HepG2 (cell line): ENCODE data around the gene ASXL1. TPM values are rescaled to one million over a fixed set of nuclear protein-coding genes. Genes with fewer than 3 reads are reported as not detected.
A peak's percentile ranks its signal among the peaks of the same experiment; 100 is the strongest.

Source experiments
- ARID4A ChIP-seq: sonication (generic); formaldehyde crosslinking; IDR thresholded peaks from 2 replicates; pipeline ENCODE4 v1.5.0; 2020; ENCODE audit warnings: mild to moderate bottlenecking, missing genetic modification reagents, borderline replicate concordance
- CENPX ChIP-seq: sonication (generic); formaldehyde crosslinking; IDR thresholded peaks from 2 replicates; pipeline ENCODE4 v1.9.0; 2021; ENCODE audit warnings: mild to moderate bottlenecking, missing genetic modification reagents, moderate library complexity
- E2F2 ChIP-seq: sonication (generic); formaldehyde crosslinking; IDR thresholded peaks from 2 replicates; pipeline ENCODE4 v1.4.0; 2020; ENCODE audit warnings: missing genetic modification reagents, borderline replicate concordance
- POLR2G ChIP-seq: fragments of 200-400 bp; formaldehyde crosslinking; IDR thresholded peaks from 2 replicates; pipeline ENCODE4 v1.6.1; 2018; ENCODE audit warnings: mild to moderate bottlenecking, low read depth, low read length, moderate library complexity
- REPIN1 ChIP-seq: sonication (generic); formaldehyde crosslinking; IDR thresholded peaks from 2 replicates; pipeline ENCODE4 v1.8.0; 2022; ENCODE audit warnings: missing genetic modification reagents, low read depth, mild to moderate bottlenecking, borderline replicate concordance
- REST ChIP-seq, 2 experiments: IDR thresholded peaks; 2 replicates each; pipeline ENCODE4 v1.6.1; 2011 to 2012; ENCODE audit warnings: low read length in 2 of 2, borderline replicate concordance in 1 of 2, low read depth in 1 of 2, mild to moderate bottlenecking in 1 of 2, moderate library complexity in 1 of 2
- RXRA ChIP-seq: sonication (generic); formaldehyde crosslinking; IDR thresholded peaks from 2 replicates; pipeline ENCODE4 v1.5.1; 2020; ENCODE audit warnings: missing genetic modification reagents
- STAT5B ChIP-seq: sonication (generic); formaldehyde crosslinking; IDR thresholded peaks from 2 replicates; pipeline ENCODE4 v1.4.0; 2020; ENCODE audit warnings: missing genetic modification reagents
- THAP11 ChIP-seq: IDR thresholded peaks from 2 replicates; pipeline ENCODE4 v1.6.1; 2016; ENCODE audit warnings: missing biosample characterization, missing genetic modification reagents
- ZBTB33 ChIP-seq: sonication (generic); formaldehyde crosslinking; IDR thresholded peaks from 2 replicates; pipeline ENCODE4 v1.4.0; 2020; ENCODE audit warnings: missing genetic modification reagents
- ZNF343 ChIP-seq: sonication (generic); formaldehyde crosslinking; IDR thresholded peaks from 2 replicates; pipeline ENCODE4 v1.4.0; 2020; ENCODE audit warnings: mild to moderate bottlenecking, missing genetic modification reagents
- ZNF563 ChIP-seq: sonication (generic); formaldehyde crosslinking; IDR thresholded peaks from 2 replicates; pipeline ENCODE4 v1.8.0; 2022; ENCODE audit warnings: mild to moderate bottlenecking, moderate library complexity, missing genetic modification reagents
- ZNF781 ChIP-seq: sonication (generic); formaldehyde crosslinking; IDR thresholded peaks from 2 replicates; pipeline ENCODE4 v1.5.1; 2020; ENCODE audit warnings: borderline replicate concordance, mild to moderate bottlenecking, missing genetic modification reagents; ENCODE audit errors: not compliant biosample characterization
- polyA plus RNA-seq, 8 experiments: library from polyadenylated mRNA; depleted of rRNA in 3 of 8; stranded (reverse) in 7 of 8; unstranded in 1 of 8; fragments of >200 nt; fragmentation: Illumina TruSeq in 4 of 8; extraction: Trizol in 4 of 8; gene quantifications; 2 replicates each; pipeline versions ENCODE4 v1.2.1 to v1.2.3, GENCODE V29; 2011 to 2016; ENCODE audit warnings: low read depth in 4 of 8, missing spikeins in 1 of 8, mixed read lengths in 1 of 8; ENCODE audit not compliant: insufficient read depth in 1 of 8
- total RNA-seq, 5 experiments: library from RNA; depleted of rRNA; stranded (reverse); fragments of >200 nt; fragmentation: Illumina TruSeq; extraction: Trizol; gene quantifications; 2 replicates each; pipeline ENCODE4 v1.2.3, GENCODE V29; 2016; ENCODE audit warnings: low read depth in 1 of 5
- TF ChIP-seq, protein P1 (sequence below): sonication (generic); formaldehyde crosslinking; IDR thresholded peaks from 2 replicates; pipeline ENCODE4 v1.4.0; 2020; ENCODE audit warnings: missing genetic modification reagents, low read depth, mild to moderate bottlenecking, borderline replicate concordance

The ASXL1 gene
- total and polyA plus RNA-seq, 2 of the 13 experiments (the other 11 are each of a cell fraction or from before 2014, with no cell fraction given) = 62.1 to 74.8 TPM

DNA sequence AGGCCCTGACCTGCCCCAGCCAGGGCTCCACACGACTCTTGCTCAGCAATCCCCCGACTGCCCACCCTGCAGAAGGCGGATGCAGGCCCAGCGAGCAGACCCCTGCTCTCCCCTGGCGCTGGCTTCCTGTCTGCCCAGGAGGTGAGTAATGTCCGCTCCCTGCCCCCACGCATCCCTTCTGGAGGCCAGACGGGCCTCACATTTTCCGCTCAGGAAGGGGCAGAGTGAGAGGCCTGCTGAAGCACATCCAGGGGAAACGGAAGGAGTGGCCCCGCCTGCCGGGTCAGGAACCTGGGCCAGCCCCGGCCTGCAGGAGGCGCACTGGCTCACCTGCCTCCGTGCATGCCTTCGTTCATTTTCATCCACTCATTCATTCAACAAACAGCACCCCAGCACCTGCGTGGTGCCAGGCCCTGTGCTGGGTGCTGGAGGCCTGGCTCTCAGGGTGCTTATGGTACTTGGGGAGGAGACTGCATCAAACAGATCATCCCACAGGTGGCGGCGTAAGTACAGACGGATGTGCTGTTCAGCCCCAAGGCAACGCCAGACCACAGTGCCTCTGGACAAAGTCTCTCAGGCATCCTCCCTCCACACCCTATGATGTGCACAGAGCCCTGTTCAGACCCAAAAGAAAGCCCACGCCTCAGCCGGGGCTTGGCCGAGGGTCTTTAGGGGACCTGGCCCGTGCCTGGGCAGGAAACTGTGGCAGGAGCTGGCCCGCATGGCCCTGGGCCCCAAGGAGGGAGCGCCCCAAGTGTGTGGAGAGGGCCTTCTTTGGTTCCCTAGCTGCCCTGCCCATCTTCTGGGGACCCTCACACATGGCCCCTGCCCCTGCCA, 112.1 kb downstream of the ASXL1 start (continued):
- TF ChIP-seq REPIN1 (peak; percentile 69; the same call in 1 of the 2 replicates), STAT5B (CRISPR knock-in tag) (0 out of 2 replicates have a peak, but pooled peaks have one; percentile 50), ARID4A (peak; percentile 57; the same call in 1 of the 2 replicates), ZBTB33 (peak; percentile 81; the same call in 1 of the 2 replicates), CENPX (CRISPR knock-in tag) (no peak), E2F2 (CRISPR knock-in tag) (0 out of 2 replicates have a peak, but pooled peaks have one; percentile 47), ZNF781 (peak; percentile 64), RXRA (CRISPR knock-in tag) (no peak; the same call in 1 of the 2 replicates), ZNF563 (CRISPR knock-in tag) (0 out of 2 replicates have a peak, but pooled peaks have one; percentile 19), ZNF343 (CRISPR knock-in tag) (0 out of 2 replicates have a peak, but pooled peaks have one; percentile 43), POLR2G (peak; percentile 21; the same call in 1 of the 2 replicates), REST (IDR thresholded peaks at IDR 0.05; ENCODE audit: borderline replicate concordance in 1 of 2, low read depth in 1 of 2, low read length in 2 of 2) (no peak), THAP11 (CRISPR knock-in tag) (no peak)
- TF ChIP-seq, protein P1, sequence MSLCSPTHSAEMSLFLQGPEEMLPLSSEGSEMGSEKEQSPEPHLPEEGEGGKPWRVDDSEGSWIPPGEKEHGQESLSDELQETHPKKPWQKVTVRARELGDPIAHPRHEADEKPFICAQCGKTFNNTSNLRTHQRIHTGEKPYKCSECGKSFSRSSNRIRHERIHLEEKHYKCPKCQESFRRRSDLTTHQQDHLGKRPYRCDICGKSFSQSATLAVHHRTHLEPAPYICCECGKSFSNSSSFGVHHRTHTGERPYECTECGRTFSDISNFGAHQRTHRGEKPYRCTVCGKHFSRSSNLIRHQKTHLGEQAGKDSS = peak; percentile 21; the same call in 1 of the 2 replicates
